DND-41 (cell line): ENCODE measurements around the gene PDZD8.
"Not testable (repeated sequence)": the region's sequence is repeated elsewhere in the genome, so short reads cannot be mapped to it uniquely, and the experiment has no call there.

ENCODE experiments used
- ATAC-seq: fragments of 200-7000 bp; cut with Tn5 transposase; 3 replicates; pipeline ENCODE4 v1.9.1; 2021; ENCODE audit warnings: low read depth; ENCODE audit not compliant: insufficient read depth
- DNase-seq: peaks from one replicate; pipeline ENCODE4 v3.0.0-alpha.2; 2020
- H2AFZ ChIP-seq: 2 replicates; pipeline ENCODE4 v1.6.0; 2012; ENCODE audit warnings: low read depth, low read length
- H3K27ac ChIP-seq: 2 replicates; pipeline ENCODE4 v1.5.1; 2012; ENCODE audit warnings: low read length, inconsistent platforms
- H3K27me3 ChIP-seq: fragments of 200-600 bp; sonication (generic); 2 replicates; pipeline ENCODE4 v1.6.0; 2012; ENCODE audit warnings: low read length, mild to moderate bottlenecking, inconsistent platforms; ENCODE audit not compliant: insufficient read depth, poor library complexity
- H3K36me3 ChIP-seq: 2 replicates; pipeline ENCODE4 v1.5.1; 2012; ENCODE audit warnings: low read length, inconsistent platforms; ENCODE audit not compliant: insufficient read depth
- H3K4me1 ChIP-seq: 2 replicates; pipeline ENCODE4 v1.5.1; 2012; ENCODE audit warnings: mild to moderate bottlenecking, low read length; ENCODE audit not compliant: insufficient read depth
- H3K4me2 ChIP-seq: 2 replicates; pipeline ENCODE4 v1.6.0; 2012; ENCODE audit warnings: mild to moderate bottlenecking, moderate library complexity, low read length, inconsistent platforms; ENCODE audit not compliant: insufficient read depth
- H3K4me3 ChIP-seq, 2 experiments: fragments of 200-600 bp in 1 of 2; shearing (Covaris generic) in 1 of 2; 2 replicates each; pipeline ENCODE4 v1.5.1; 2012 to 2016; ENCODE audit warnings: inconsistent platforms in 2 of 2, low read length in 2 of 2, mild to moderate bottlenecking in 2 of 2, low read depth in 1 of 2, moderate library complexity in 1 of 2
- H3K79me2 ChIP-seq: 2 replicates; pipeline ENCODE4 v1.6.0; 2012; ENCODE audit warnings: low read length, inconsistent platforms; ENCODE audit not compliant: insufficient read depth
- H3K9ac ChIP-seq: 2 replicates; pipeline ENCODE4 v1.6.0; 2012; ENCODE audit warnings: low read depth, mild to moderate bottlenecking, inconsistent platforms, low read length, moderate library complexity
- H3K9me3 ChIP-seq: 2 replicates; pipeline ENCODE4 v1.5.1; 2012; ENCODE audit warnings: low read length, moderate library complexity, mild to moderate bottlenecking, inconsistent platforms; ENCODE audit not compliant: insufficient read depth, severe bottlenecking
- H4K20me1 ChIP-seq: 2 replicates; pipeline ENCODE4 v1.6.0; 2012; ENCODE audit warnings: low read length; ENCODE audit not compliant: insufficient read depth
- CTCF ChIP-seq: IDR thresholded peaks from 2 replicates; pipeline ENCODE4 v1.5.1; 2012; ENCODE audit warnings: borderline replicate concordance, low read length, moderate library complexity, mild to moderate bottlenecking; ENCODE audit not compliant: poor library complexity, severe bottlenecking; ENCODE audit errors: extremely low read depth
- EZH2 ChIP-seq: IDR thresholded peaks from 3 replicates; pipeline ENCODE4 v1.6.1; 2012; ENCODE audit warnings: borderline replicate concordance, low read depth, mild to moderate bottlenecking, moderate library complexity, low read length, inconsistent platforms; ENCODE audit not compliant: severe bottlenecking

The PDZD8 gene

DNA sequence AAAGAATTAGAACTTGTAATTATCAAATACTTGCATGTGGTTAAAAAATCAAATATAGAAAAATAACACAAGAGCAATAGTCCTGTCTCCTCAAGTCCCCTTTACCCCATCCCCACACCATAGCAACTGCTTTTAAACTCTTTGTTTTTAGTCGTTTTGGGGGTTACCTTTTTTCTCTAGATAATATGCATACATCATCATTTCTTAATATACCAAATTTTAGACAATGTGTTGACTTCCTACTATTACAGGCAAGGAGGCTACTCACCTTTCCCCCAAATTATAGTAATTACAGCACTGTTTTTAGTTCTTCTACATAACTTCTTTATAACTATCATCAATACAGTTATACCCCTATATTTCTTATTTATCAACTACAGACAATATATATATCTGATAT, 77.0 kb downstream of the PDZD8 start:
- H2AFZ ChIP-seq, result no peak overlapping the region
- H3K79me2 ChIP-seq, result peaks cover 11% of the 10 kb centered on the region; the same call in 1 of the 2 replicates
- no peak overlapping the region for H3K27ac ChIP-seq
- H3K9ac ChIP-seq, result no peak overlapping the region
- DNase-seq (no peak), ATAC-seq (no peak)
- no peaks in the 10 kb centered on the region for H3K4me1 ChIP-seq
- H3K4me3 ChIP-seq, result no peak overlapping the region
- no peaks in the 10 kb centered on the region for H3K27me3 ChIP-seq
- TF ChIP-seq CTCF (no peak), EZH2 (no peak)
- no peaks in the 10 kb centered on the region for H3K9me3 ChIP-seq
- H3K36me3 ChIP-seq, result no peaks in the 10 kb centered on the region; the same call in 1 of the 2 replicates
- H4K20me1 ChIP-seq, result peaks cover 2% of the 10 kb centered on the region; the same call in 1 of the 2 replicates
- no peak overlapping the region for H3K4me2 ChIP-seq

DNA sequence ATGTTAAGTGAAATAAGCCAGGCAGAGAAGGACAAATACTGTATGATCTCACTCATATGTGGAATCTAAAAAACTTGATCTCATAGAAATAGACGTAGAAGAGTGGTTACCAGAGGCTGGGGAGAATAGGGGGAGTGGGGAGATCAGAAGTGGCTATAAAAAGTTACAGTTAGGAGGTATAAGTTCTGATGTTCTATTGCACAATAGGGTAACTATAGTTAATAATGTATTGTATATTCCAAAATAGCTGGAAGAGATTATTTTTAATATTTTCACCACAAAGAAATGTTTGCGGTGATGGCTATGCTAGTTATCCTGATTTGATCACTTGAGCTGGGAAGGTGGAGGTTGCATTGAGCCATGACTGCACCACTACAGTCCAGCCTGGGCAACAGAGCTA, 80.5 kb downstream of the PDZD8 start:
- Histone ChIP-seq H3K36me3 (peaks cover 6% of the 10 kb centered on the region), H2AFZ (no peak overlapping the region), H4K20me1 (peaks cover 7% of the 10 kb centered on the region; the same call in 1 of the 2 replicates), H3K9me3 (no peaks in the 10 kb centered on the region), H3K79me2 (peaks cover 15% of the 10 kb centered on the region; the same call in 1 of the 2 replicates), H3K27ac (no peak overlapping the region), H3K27me3 (no peaks in the 10 kb centered on the region), H3K4me1 (no peaks in the 10 kb centered on the region), H3K4me3 (no peak overlapping the region), H3K9ac (no peak overlapping the region), H3K4me2 (no peak overlapping the region)
- DNase-seq (no peak), ATAC-seq (no peak)
- TF ChIP-seq EZH2 (no peak), CTCF (no peak)

DNA sequence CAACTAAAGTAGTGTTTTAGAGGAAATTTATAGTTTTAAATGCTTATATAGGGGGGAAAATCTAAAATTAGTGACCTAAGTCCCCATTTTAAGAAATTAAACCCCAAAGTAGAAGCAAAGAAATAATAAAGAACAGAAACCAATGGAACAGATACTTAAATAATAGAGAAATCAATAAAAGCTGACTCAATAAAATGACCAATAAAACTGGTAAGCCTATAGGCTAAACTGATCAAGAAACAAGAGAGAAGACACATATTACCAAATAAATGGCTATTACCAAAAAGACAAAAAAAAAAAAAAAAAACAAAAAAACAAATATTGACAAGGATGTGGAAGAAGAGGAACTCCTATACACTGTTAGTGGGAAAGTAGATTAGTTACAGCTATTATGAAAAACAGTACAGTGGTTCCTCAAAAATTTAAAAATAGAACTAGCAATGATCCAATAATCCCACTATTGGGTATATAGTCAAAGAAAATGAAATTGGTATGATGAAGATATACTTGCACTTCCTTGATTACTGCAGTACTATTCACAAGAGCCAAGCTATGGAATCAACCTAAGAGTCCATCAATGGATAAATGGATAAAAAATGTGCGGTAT, 81.1 kb downstream of the PDZD8 start:
- DNase-seq (no peak), ATAC-seq (no peak)
- TF ChIP-seq EZH2 (no peak), CTCF (no peak)
- Histone ChIP-seq H3K27me3 (no peaks in the 10 kb centered on the region), H3K4me2 (no peak overlapping the region), H3K4me1 (no peaks in the 10 kb centered on the region), H3K36me3 (peaks cover 12% of the 10 kb centered on the region), H3K79me2 (peaks cover 15% of the 10 kb centered on the region; the same call in 1 of the 2 replicates), H3K4me3 (no peak overlapping the region), H3K27ac (no peak overlapping the region), H2AFZ (no peak overlapping the region), H4K20me1 (peaks cover 7% of the 10 kb centered on the region; the same call in 1 of the 2 replicates), H3K9me3 (no peaks in the 10 kb centered on the region), H3K9ac (no peak overlapping the region)

DNA sequence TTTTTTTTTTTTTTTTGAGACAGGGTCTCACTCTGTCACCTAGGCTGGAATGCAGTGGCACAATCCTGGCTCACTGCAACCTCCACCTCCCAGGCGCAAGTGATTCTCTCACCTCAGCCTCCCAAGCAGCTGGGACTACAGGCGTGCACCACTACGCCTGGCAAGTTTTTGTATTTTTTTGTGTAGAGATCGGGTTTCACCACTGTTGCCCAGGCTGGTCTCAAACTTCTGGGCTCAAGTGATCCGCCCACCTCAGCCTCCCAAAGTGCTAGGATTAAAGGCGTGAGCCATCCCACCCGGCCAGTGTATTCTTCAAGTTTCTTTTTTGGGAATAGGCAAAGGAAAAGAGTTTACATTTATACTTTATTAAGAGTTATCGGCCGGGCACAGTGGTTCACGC, 84.4 kb downstream of the PDZD8 start:
- peaks cover 42% of the 10 kb centered on the region for H3K36me3 ChIP-seq
- not testable (repeated sequence) for ATAC-seq, H3K27me3 ChIP-seq, H3K4me3 ChIP-seq, H3K4me1 ChIP-seq, H3K27ac ChIP-seq, H2AFZ ChIP-seq, H3K9ac ChIP-seq, H4K20me1 ChIP-seq, H3K9me3 ChIP-seq, H3K4me2 ChIP-seq, DNase-seq
- H3K79me2 ChIP-seq, result peaks cover 15% of the 10 kb centered on the region; the same call in 1 of the 2 replicates
